HT-29 (cell line): ENCODE data around the gene TMCO4. TPM values are rescaled to one million over a fixed set of nuclear protein-coding genes. Genes with fewer than 3 reads are reported as not detected.
A peak's percentile ranks its signal among the peaks of the same experiment; 100 is the strongest.

Experiments
- DNase-seq: peaks from one replicate; pipeline ENCODE4 v3.0.0-alpha.2; 2015; ENCODE audit warnings: low spot score
- total RNA-seq: library from RNA; depleted of rRNA; stranded (reverse); fragments of >200 nt; shearing (Covaris generic); gene quantifications from 2 replicates; pipeline ENCODE4 v1.2.3, GENCODE V29; 2014

TMCO4 gene
- total RNA-seq, 1 experiment from 2014 or later = 23.8 TPM

DNA sequence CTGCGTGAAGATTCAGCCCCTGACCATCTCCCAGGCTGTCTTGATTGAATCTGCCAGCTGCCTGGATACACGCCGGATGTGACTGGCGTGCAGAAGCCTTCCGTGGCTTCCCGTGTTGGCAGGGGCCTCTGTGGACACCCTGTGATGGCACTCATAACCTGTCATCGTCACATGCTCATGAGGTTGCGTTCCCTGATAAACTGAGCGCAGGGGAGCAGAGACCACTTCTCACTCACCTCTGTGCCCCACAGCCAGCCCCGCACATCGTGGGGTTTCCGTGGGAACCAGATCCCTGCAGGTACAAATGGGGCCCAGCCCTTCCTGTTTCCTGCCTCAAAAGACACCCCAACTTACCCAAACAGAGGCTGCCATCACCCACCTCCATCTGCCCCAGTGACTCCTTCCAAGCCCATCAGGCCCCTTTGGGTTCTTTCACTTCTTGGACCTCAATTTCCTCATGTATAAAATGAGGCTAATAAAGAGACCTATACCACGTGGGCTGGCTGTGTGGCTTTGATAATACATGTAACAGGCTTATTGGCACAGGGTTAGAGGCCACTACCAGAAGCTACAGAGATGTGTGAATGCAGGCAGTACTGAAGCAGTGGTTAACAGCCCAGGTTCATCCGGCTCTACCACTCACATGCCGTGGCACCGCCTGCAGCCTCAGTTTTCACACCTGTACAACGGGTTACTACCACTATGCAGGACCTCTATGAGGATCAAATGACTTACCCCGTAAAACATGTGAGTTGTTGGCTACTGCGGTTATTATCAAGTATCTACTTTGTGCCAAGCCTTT is 111.5 kb downstream of the TMCO4 start:
- DNase-seq = no peak

DNA sequence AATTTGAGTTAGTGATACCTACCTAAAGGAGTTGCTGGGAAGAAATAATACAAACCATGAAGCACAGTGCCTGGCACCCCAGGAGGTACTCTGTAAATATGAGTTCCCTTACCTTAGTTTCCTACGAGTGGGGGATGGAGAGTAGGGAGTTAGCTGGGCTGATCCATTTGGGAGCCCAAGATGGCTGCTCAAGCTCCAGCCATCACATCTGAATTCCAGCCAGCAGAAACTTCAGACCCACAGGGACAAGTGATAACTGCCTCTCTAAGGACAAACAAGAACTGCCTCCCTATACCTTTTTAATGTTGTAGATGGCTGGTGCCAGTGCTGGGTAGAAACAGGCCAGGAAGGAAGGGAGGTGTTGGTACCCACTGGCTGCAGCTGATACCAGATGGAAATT is 112.3 kb downstream of the TMCO4 start:
- no peak for DNase-seq

DNA sequence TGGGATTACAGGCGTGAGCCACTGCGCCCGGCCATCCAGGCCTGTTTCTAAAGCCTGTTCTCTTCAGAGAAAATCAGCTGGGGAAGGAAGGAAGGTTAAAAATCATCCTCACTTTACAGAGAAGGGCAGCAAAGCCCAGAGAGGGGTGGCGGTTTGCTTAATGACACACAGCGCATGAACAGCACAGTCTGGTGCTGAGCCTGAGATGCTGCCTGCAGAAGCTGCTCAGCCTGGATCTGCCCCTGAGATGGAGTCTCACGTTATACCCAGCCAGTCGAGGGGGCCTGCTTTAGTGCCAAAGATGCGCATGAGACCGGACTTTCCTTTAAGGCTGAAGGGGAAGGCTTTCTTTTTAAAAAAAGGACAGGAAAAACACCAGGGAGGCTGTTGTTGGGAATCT is 113.7 kb downstream of the TMCO4 start:
- no peak for DNase-seq

- no peak for DNase-seq
These were observed 115.0 kb downstream of the TMCO4 start for GRCh38 chr1:19684677-19685076.

DNA sequence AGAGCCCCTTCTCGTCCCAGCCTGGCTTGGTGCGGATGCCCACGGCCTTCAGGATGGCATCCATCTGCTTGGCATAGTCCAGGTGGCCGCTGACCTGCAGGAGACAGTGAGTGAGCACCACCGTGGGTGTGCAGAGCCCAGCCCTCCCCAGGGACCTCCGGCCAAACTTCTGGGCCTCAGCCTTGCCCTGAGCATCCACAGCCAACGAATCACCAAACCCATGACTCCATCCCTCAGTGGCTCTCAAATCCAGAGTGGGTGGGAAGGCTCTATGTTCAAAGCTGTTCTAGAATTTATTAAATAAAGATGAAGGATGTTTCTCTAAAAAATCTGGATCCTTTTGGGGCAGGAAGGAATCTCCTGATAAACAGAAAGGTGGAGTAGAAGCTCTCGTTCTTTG is 116.4 kb downstream of the TMCO4 start:
- DNase-seq = no peak

DNA sequence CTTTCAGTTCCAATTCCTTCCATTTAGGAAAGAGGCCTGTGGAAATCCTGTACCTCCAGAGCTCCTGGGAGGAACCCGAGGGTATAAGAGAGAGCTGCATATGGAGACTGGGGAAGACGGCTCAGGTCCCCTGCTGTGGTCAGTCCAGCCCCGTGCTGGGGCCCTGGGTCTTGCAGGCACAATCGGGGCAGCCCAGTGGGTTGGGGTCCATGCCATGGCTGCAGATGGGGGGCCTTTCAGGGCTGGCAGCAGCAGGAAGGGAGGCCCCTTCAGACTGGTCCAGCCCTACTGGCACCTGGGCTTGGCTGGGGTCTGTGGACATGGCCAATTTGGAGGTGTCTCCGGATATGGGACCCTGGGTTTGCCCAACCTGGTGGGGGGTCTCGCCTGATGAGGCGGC is 116.8 kb downstream of the TMCO4 start:
- DNase-seq = no peak

GRCh38 chr1:19682257-19682656 is 117.5 kb downstream of the TMCO4 start:
- no peak for DNase-seq

- DNase-seq = no peak
These were observed 119.1 kb downstream of the TMCO4 start for GRCh38 chr1:19680644-19681043.

DNA sequence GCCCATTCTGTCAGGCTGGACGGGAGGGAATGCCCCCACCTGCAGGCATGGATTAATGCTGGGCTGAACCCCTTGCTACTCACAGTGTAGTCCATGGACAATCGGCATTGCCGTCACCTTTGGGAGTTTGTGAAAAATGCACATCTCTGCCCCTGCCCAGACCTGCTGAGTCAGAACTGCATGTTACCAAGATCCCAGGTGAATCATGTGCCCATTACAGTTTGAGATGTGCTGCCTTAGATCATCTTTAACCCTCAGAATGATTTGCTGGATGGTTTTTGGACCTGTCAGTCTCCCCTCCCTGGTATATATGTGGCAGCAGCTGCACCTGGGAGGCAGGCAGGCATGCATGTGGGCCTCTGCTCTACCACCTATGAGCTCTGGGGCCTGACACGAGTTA is 120.0 kb downstream of the TMCO4 start:
- DNase-seq = no peak

DNA sequence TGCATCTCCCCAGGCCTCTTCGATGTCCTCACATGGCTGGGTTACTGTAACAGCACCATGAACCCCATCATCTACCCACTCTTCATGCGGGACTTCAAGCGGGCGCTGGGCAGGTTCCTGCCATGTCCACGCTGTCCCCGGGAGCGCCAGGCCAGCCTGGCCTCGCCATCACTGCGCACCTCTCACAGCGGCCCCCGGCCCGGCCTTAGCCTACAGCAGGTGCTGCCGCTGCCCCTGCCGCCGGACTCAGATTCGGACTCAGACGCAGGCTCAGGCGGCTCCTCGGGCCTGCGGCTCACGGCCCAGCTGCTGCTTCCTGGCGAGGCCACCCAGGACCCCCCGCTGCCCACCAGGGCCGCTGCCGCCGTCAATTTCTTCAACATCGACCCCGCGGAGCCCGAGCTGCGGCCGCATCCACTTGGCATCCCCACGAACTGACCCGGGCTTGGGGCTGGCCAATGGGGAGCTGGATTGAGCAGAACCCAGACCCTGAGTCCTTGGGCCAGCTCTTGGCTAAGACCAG is 120.7 kb downstream of the TMCO4 start:
- no peak for DNase-seq

- DNase-seq = no peak
These were observed 121.2 kb downstream of the TMCO4 start for GRCh38 chr1:19678493-19678892.

GRCh38 chr1:19676438-19676922 is 123.2 kb downstream of the TMCO4 start:
- peak; percentile 45 for DNase-seq

DNA sequence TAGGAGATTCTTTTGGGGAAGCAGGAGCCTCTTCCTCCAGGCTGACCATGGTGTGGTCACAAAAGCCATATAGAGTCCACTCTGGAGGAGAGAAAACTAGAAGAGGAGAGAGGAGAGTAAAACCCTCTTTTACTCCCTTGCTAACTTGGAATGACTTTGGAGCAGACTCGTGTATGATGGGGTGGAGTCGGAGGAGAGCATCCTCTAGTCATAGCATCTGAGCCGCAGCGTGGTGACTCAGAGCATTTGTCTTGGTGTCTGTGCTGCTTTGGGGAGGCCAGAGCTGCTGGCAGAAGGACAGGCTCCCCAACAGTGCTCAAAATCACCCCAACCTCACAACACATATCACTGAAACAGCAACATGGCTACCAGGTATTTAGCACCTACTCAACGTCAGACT is 123.9 kb downstream of the TMCO4 start:
- no peak for DNase-seq

GRCh38 chr1:19672237-19672636 is 127.5 kb downstream of the TMCO4 start:
- DNase-seq = no peak

DNA sequence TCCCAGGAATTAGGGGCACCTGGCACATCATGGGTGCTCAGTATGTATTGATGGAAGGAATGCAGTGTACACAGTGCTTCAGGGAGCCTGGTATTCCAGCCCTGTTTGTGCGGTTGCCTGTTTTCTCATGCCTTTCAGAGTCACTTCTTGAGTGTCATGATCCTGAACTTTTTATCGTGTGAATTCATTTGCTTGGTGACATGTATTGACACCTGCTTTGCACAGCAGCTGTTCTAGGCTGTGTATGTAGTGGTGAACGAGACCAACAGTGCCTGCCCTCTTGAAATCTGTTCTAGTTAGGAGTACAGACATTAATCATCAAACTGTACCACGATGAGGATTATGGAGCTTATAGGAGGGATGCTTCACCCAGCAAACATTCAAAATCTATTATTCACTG is 128.9 kb downstream of the TMCO4 start:
- DNase-seq = no peak

DNA sequence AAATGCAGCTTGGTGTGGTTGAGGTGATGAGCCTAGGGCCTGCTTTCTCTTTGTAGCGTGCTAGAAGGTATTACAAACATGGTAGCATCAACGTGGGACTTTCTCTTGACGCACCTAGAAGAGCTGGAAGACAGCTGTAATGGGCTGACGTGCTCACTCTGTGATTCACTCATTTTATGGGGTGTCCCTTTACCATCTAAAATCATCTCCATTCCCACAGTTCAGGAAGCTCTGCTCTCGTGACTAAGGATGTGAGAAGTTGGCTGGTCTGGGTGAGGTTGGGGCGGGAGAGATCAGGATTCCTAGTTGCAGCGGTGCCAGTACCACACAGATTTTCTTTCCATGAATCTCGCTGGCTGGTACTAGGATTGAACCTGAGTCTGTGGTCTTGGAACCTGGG is 130.8 kb downstream of the TMCO4 start:
- DNase-seq = no peak

- no peak for DNase-seq
These were observed 133.9 kb downstream of the TMCO4 start for GRCh38 chr1:19665496-19666465.

- no peak for DNase-seq
These were observed 134.6 kb downstream of the TMCO4 start for GRCh38 chr1:19665186-19665495.

GRCh38 chr1:19664453-19665185 is 135.1 kb downstream of the TMCO4 start, which contains the start of gene HTR6:
Gene HTR6 (plus strand): TSS chr1:19664875. CDS start chr1:19665754, 879 bp downstream.
- DNase-seq = no peak

- no peak for DNase-seq
These were observed 137.4 kb downstream of the TMCO4 start for GRCh38 chr1:19662313-19662712.

DNA sequence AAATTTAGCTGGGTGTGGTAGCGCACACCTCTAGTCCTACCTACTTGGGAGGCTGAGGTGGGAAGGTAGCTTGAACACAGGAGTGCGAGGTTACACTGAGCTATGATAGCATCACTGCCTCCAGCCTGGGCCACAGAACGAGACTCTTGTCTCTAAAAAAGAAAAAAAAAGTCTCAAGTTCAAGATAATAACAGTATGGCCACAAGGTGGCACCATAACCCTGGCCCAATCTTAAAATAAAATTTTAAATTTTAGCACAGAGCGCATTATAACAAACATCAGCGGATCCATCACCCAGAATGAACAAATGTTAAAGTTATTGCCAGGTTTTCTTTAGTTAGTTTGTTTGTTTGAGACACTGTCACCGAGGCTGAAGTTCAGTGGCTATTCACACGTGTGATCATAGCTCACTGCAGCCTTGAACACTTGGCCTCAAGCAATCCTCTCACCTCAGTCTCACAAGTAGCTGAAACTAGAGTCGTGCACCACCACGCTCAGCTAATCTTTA is 137.9 kb downstream of the TMCO4 start:
- DNase-seq = peak; percentile 59
